Measurements from ENCODE around the gene PDE8B. TPM values are rescaled to one million over a fixed set of nuclear protein-coding genes. Genes with fewer than 3 reads are reported as not detected.

PDE8B gene
- total RNA-seq, 1 experiment from 2014 or later: 0.54 TPM

- Mint-ChIP-seq H3K4me1 (ENCODE audit: low read depth, unreplicated experiment) (no peaks in the 10 kb centered on the region), H3K9me3 (ENCODE audit: low read depth, unreplicated experiment) (no peaks in the 10 kb centered on the region), H3K27ac (ENCODE audit: unreplicated experiment) (no peak overlapping the region), H3K27me3 (ENCODE audit: unreplicated experiment) (peaks cover 49% of the 10 kb centered on the region), H3K4me3 (ENCODE audit: low read depth, unreplicated experiment) (no peak overlapping the region), H3K36me3 (ENCODE audit: insufficient read depth, unreplicated experiment) (no peaks in the 10 kb centered on the region)
- no TSS peak for BruUV-seq (replicated peaks)
- intact Hi-C loops (cut with micrococcal nuclease; ENCODE audit: unreplicated experiment): no loop called here
- no peak for TF ChIP-seq CTCF (IDR thresholded peaks at IDR 0.05; ENCODE audit: unreplicated experiment)
- DNase-seq: no peak
- CTCF ChIA-PET: interaction anchor here (0.8 to 0.9 kb wide), 2 partner anchors 11 to 26 kb away, joined by 3 to 6 read pairs; no protein-coding TSS in a partner anchor
Observed at GRCh38 chr5:77259476-77259875, 49.0 kb downstream of the PDE8B start.

- intact Hi-C loops (cut with micrococcal nuclease; ENCODE audit: unreplicated experiment): no loop called here
- Mint-ChIP-seq H3K27ac (ENCODE audit: unreplicated experiment) (no peak overlapping the region), H3K27me3 (ENCODE audit: unreplicated experiment) (peaks cover 32% of the 10 kb centered on the region), H3K4me3 (ENCODE audit: low read depth, unreplicated experiment) (no peak overlapping the region), H3K9me3 (ENCODE audit: low read depth, unreplicated experiment) (no peaks in the 10 kb centered on the region), H3K36me3 (ENCODE audit: insufficient read depth, unreplicated experiment) (no peaks in the 10 kb centered on the region), H3K4me1 (ENCODE audit: low read depth, unreplicated experiment) (no peaks in the 10 kb centered on the region)
- BruUV-seq (replicated peaks): no TSS peak
- TF ChIP-seq CTCF (IDR thresholded peaks at IDR 0.05; ENCODE audit: unreplicated experiment): no peak
- CTCF ChIA-PET: no interaction called here
- DNase-seq: no peak
Observed at GRCh38 chr5:77262697-77263096, 52.2 kb downstream of the PDE8B start.

GRCh38 chr5:77266291-77266690 lies 55.8 kb downstream of the PDE8B start:
- H3K4me1 Mint-ChIP-seq (ENCODE audit: low read depth, unreplicated experiment): no peaks in the 10 kb centered on the region
- no peaks in the 10 kb centered on the region for H3K9me3 Mint-ChIP-seq (ENCODE audit: low read depth, unreplicated experiment)
- no peaks in the 10 kb centered on the region for H3K36me3 Mint-ChIP-seq (ENCODE audit: insufficient read depth, unreplicated experiment)
- peaks cover 27% of the 10 kb centered on the region for H3K27me3 Mint-ChIP-seq (ENCODE audit: unreplicated experiment)
- CTCF ChIA-PET: interaction anchor here (0.6 kb wide), 1 partner anchor 9 kb away, joined by 4 read pairs; no protein-coding TSS in a partner anchor
- H3K27ac Mint-ChIP-seq (ENCODE audit: unreplicated experiment): no peak overlapping the region
- TF ChIP-seq CTCF (IDR thresholded peaks at IDR 0.05; ENCODE audit: unreplicated experiment): no peak
- H3K4me3 Mint-ChIP-seq (ENCODE audit: low read depth, unreplicated experiment): no peak overlapping the region
- intact Hi-C loops (cut with micrococcal nuclease; ENCODE audit: unreplicated experiment): no loop called here
- DNase-seq: no peak
- BruUV-seq (replicated peaks): no TSS peak

GRCh38 chr5:77267496-77267895 lies 57.0 kb downstream of the PDE8B start:
- H3K27ac Mint-ChIP-seq (ENCODE audit: unreplicated experiment): no peak overlapping the region
- intact Hi-C loops (cut with micrococcal nuclease; ENCODE audit: unreplicated experiment): no loop called here
- H3K36me3 Mint-ChIP-seq (ENCODE audit: insufficient read depth, unreplicated experiment): no peaks in the 10 kb centered on the region
- DNase-seq: no peak
- H3K27me3 Mint-ChIP-seq (ENCODE audit: unreplicated experiment): peaks cover 23% of the 10 kb centered on the region
- no TSS peak for BruUV-seq (replicated peaks)
- H3K9me3 Mint-ChIP-seq (ENCODE audit: low read depth, unreplicated experiment): no peaks in the 10 kb centered on the region
- H3K4me3 Mint-ChIP-seq (ENCODE audit: low read depth, unreplicated experiment): no peak overlapping the region
- CTCF ChIA-PET: no interaction called here
- TF ChIP-seq CTCF (IDR thresholded peaks at IDR 0.05; ENCODE audit: unreplicated experiment): no peak
- no peaks in the 10 kb centered on the region for H3K4me1 Mint-ChIP-seq (ENCODE audit: low read depth, unreplicated experiment)
